GM23338 (cell line): ENCODE data around the gene PER2. TPM values are rescaled to one million over a fixed set of nuclear protein-coding genes. Genes with fewer than 3 reads are reported as not detected.

ENCODE experiments used
- ATAC-seq: fragments of 200-7000 bp; cut with Tn5 transposase; 3 replicates; pipeline ENCODE4 v1.9.1; 2020
- DNase-seq: peaks from one replicate; pipeline ENCODE4 v3.0.0-alpha.2; 2015; ENCODE audit warnings: low spot score
- H2AFZ ChIP-seq: fragments of 200-600 bp; sonication (generic); 2 replicates; pipeline ENCODE4 v1.8.0; 2016; ENCODE audit warnings: antibody characterized with exemption, mild to moderate bottlenecking, moderate library complexity
- H3F3A ChIP-seq: fragments of 200-600 bp; sonication (generic); replicated peaks from 2 replicates; pipeline ENCODE4 v1.8.0; 2017; ENCODE audit warnings: antibody characterized with exemption, mixed run types, low read depth
- H3K27ac ChIP-seq: fragments of 200-600 bp; sonication (generic); 2 replicates; pipeline ENCODE4 v1.6.1; 2016; ENCODE audit warnings: low read depth
- H3K27me3 ChIP-seq: fragments of 200-600 bp; sonication (generic); 2 replicates; pipeline ENCODE4 v1.8.0; 2016; ENCODE audit warnings: mild to moderate bottlenecking, mixed run types, moderate library complexity; ENCODE audit not compliant: insufficient read depth
- H3K36me3 ChIP-seq: fragments of 200-600 bp; sonication (generic); 2 replicates; pipeline ENCODE4 v1.8.0; 2016; ENCODE audit warnings: mild to moderate bottlenecking; ENCODE audit not compliant: insufficient read depth
- H3K4me1 ChIP-seq: fragments of 200-600 bp; sonication (generic); 2 replicates; pipeline ENCODE4 v1.8.0; 2016; ENCODE audit warnings: mild to moderate bottlenecking, moderate library complexity; ENCODE audit not compliant: insufficient read depth
- H3K4me2 ChIP-seq: fragments of 200-600 bp; sonication (generic); 2 replicates; pipeline ENCODE4 v1.7.1; 2017; ENCODE audit warnings: mixed run types
- H3K4me3 ChIP-seq: fragments of 200-600 bp; sonication (generic); 2 replicates; pipeline ENCODE4 v1.6.1; 2016; ENCODE audit warnings: mixed run types
- H3K79me2 ChIP-seq: fragments of 200-600 bp; sonication (generic); replicated peaks from 2 replicates; pipeline ENCODE4 v1.8.0; 2017; ENCODE audit warnings: mild to moderate bottlenecking; ENCODE audit not compliant: insufficient read depth
- H3K9me2 ChIP-seq: fragments of 200-600 bp; sonication (generic); 2 replicates; pipeline ENCODE4 v1.8.0; 2017; ENCODE audit not compliant: insufficient read depth
- H4K20me1 ChIP-seq: fragments of 200-600 bp; sonication (generic); replicated peaks from 2 replicates; pipeline ENCODE4 v1.8.0; 2017; ENCODE audit warnings: mild to moderate bottlenecking; ENCODE audit not compliant: insufficient read depth
- H3K27ac Mint-ChIP-seq: 2 replicates; pipeline ENCODE4 v1.8.0; 2020; ENCODE audit warnings: inconsistent platforms, mild to moderate bottlenecking, moderate library complexity, mixed read lengths
- H3K27me3 Mint-ChIP-seq: 3 replicates; pipeline ENCODE4 v1.8.0; 2022; ENCODE audit warnings: low read depth, mild to moderate bottlenecking, moderate library complexity, mixed read lengths, inconsistent platforms; ENCODE audit not compliant: insufficient read depth, poor library complexity
- H3K36me3 Mint-ChIP-seq: 3 replicates; pipeline ENCODE4 v1.8.0; 2021; ENCODE audit warnings: low read depth, mild to moderate bottlenecking, inconsistent platforms, moderate library complexity, mixed read lengths
- H3K4me1 Mint-ChIP-seq: 3 replicates; pipeline ENCODE4 v1.8.0; 2020; ENCODE audit warnings: mild to moderate bottlenecking, inconsistent platforms, mixed read lengths
- H3K4me3 Mint-ChIP-seq: 3 replicates; pipeline ENCODE4 v1.8.0; 2021; ENCODE audit warnings: moderate library complexity, mild to moderate bottlenecking, inconsistent platforms, mixed read lengths
- H3K9me3 Mint-ChIP-seq: 3 replicates; pipeline ENCODE4 v1.8.0; 2020; ENCODE audit warnings: moderate library complexity, mild to moderate bottlenecking, inconsistent platforms, mixed read lengths
- CREB1 ChIP-seq: fragments of 250-450 bp; sonication (Bioruptor Pico); IDR thresholded peaks from 2 replicates; pipeline ENCODE4 v1.5.0; 2020; ENCODE audit warnings: low read depth, mild to moderate bottlenecking, moderate library complexity
- CTCF ChIP-seq, 2 experiments: fragments of 200-600 bp in 1 of 2; sonication (generic) in 1 of 2; conservative IDR thresholded peaks; 2 replicates each; pipeline versions ENCODE4 v1.5.1 to v1.6.1; 2016 to 2017; ENCODE audit warnings: antibody characterized with exemption in 2 of 2, low read depth in 2 of 2, mild to moderate bottlenecking in 2 of 2, moderate library complexity in 1 of 2
- EZH2 ChIP-seq: fragments of 200-600 bp; sonication (generic); IDR thresholded peaks from one replicate; pipeline ENCODE4 v1.8.0; 2017; ENCODE audit warnings: antibody characterized with exemption, mild to moderate bottlenecking, low read depth; ENCODE audit not compliant: unreplicated experiment
- EZH2phosphoT487 ChIP-seq: fragments of 200-600 bp; sonication (generic); IDR thresholded peaks from one replicate; pipeline ENCODE4 v1.8.1; 2018; ENCODE audit warnings: antibody characterized with exemption; ENCODE audit not compliant: unreplicated experiment
- JUNB ChIP-seq: IDR thresholded peaks from one replicate; pipeline ENCODE4 v1.6.1; 2016; ENCODE audit warnings: antibody characterized with exemption; ENCODE audit not compliant: unreplicated experiment
- NANOG ChIP-seq: IDR thresholded peaks from 2 replicates; pipeline ENCODE4 v1.6.1; 2016; ENCODE audit warnings: antibody characterized with exemption, borderline replicate concordance
- POLR2AphosphoS5 ChIP-seq: IDR thresholded peaks from 2 replicates; pipeline ENCODE4 v1.6.1; 2016; ENCODE audit warnings: antibody characterized with exemption, low read depth
- STAT1 ChIP-seq: IDR thresholded peaks from one replicate; pipeline ENCODE4 v1.6.1; 2016; ENCODE audit warnings: antibody characterized with exemption; ENCODE audit not compliant: unreplicated experiment
- ZNF114 ChIP-seq: fragments of 250-450 bp; sonication (Bioruptor Pico); IDR thresholded peaks from 2 replicates; pipeline ENCODE4 v1.5.0; 2020; ENCODE audit warnings: mild to moderate bottlenecking, moderate library complexity
- ZNF331 ChIP-seq: fragments of 250-450 bp; sonication (Bioruptor Pico); IDR thresholded peaks from 2 replicates; pipeline ENCODE4 v1.5.0; 2020; ENCODE audit warnings: low read depth, mild to moderate bottlenecking, moderate library complexity
- ZNF462 ChIP-seq: fragments of 250-450 bp; sonication (Bioruptor Pico); IDR thresholded peaks from 2 replicates; pipeline ENCODE4 v1.5.0; 2020; ENCODE audit warnings: mild to moderate bottlenecking, moderate library complexity
- polyA plus RNA-seq: library from polyadenylated mRNA; unstranded; fragments of >200 nt; fragmentation: Nextera tagmentation; extraction: Ambion mirVana; gene quantifications from 2 replicates; pipeline ENCODE4 v1.2.1, GENCODE V29; 2016
- total RNA-seq: library from RNA; depleted of rRNA; stranded (reverse); fragments of >200 nt; shearing (Covaris generic); gene quantifications from 2 replicates; pipeline ENCODE4 v1.2.3, GENCODE V29; 2014
- TF ChIP-seq, protein P1 (sequence below): IDR thresholded peaks from 2 replicates; pipeline ENCODE4 v1.6.1; 2016; ENCODE audit warnings: antibody characterized with exemption
- TF ChIP-seq, protein P2 (sequence below): IDR thresholded peaks from one replicate; pipeline ENCODE4 v1.6.1; 2018; ENCODE audit warnings: antibody characterized with exemption; ENCODE audit not compliant: unreplicated experiment

Gene PER2
- total and polyA plus RNA-seq, 2 experiments from 2014 or later, result 2.2 to 4.6 TPM

DNA sequence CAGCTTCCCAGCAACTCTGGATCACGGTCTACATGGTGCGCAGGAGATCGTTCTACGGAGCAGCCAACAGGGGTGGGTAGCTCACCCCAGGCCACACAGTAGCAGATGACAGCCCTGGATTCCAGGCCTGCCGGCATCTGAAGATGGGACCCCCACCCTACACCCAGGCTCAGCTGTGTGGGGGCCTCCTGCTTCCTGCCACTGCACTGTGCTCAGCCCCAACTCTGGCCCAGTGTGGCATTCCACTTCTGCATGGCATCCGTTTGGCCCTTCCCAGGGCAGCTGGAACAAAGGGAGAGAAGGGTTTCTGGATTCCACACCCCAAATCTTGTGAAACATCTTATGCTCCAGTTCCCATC, 9.1 kb downstream of the PER2 start:
- H3K4me3 Mint-ChIP-seq, result no peak overlapping the region
- no peaks in the 10 kb centered on the region for H3K27me3 ChIP-seq
- no peaks in the 10 kb centered on the region for H3F3A ChIP-seq

More for the DNA sequence above, 9.1 kb downstream of the PER2 start:
- peaks cover 4% of the 10 kb centered on the region for H3K79me2 ChIP-seq
- DNase-seq (no peak), ATAC-seq (no peak)
- H3K4me1 Mint-ChIP-seq, result peaks cover 12% of the 10 kb centered on the region
- no peaks in the 10 kb centered on the region for H3K9me2 ChIP-seq
- no peaks in the 10 kb centered on the region; the same call in 1 of the 2 replicates for H3K4me1 ChIP-seq
- H3K4me3 ChIP-seq, result no peak overlapping the region
- H3K27ac Mint-ChIP-seq, result no peak overlapping the region
- H3K9me3 Mint-ChIP-seq, result no peaks in the 10 kb centered on the region
- TF ChIP-seq EZH2 (no peak), STAT1 (no peak), ZNF462 (CRISPR knock-in tag) (no peak), CREB1 (CRISPR knock-in tag) (no peak), POLR2AphosphoS5 (no peak), CTCF (conservative IDR thresholded peaks at IDR 0.05; ENCODE audit: low read depth in 2 of 2) (no peak), ZNF114 (no peak), ZNF331 (no peak), NANOG (no peak), EZH2phosphoT487 (no peak), JUNB (no peak)
- TF ChIP-seq, protein P1, sequence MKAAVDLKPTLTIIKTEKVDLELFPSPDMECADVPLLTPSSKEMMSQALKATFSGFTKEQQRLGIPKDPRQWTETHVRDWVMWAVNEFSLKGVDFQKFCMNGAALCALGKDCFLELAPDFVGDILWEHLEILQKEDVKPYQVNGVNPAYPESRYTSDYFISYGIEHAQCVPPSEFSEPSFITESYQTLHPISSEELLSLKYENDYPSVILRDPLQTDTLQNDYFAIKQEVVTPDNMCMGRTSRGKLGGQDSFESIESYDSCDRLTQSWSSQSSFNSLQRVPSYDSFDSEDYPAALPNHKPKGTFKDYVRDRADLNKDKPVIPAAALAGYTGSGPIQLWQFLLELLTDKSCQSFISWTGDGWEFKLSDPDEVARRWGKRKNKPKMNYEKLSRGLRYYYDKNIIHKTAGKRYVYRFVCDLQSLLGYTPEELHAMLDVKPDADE, result no peak
- TF ChIP-seq, protein P2, sequence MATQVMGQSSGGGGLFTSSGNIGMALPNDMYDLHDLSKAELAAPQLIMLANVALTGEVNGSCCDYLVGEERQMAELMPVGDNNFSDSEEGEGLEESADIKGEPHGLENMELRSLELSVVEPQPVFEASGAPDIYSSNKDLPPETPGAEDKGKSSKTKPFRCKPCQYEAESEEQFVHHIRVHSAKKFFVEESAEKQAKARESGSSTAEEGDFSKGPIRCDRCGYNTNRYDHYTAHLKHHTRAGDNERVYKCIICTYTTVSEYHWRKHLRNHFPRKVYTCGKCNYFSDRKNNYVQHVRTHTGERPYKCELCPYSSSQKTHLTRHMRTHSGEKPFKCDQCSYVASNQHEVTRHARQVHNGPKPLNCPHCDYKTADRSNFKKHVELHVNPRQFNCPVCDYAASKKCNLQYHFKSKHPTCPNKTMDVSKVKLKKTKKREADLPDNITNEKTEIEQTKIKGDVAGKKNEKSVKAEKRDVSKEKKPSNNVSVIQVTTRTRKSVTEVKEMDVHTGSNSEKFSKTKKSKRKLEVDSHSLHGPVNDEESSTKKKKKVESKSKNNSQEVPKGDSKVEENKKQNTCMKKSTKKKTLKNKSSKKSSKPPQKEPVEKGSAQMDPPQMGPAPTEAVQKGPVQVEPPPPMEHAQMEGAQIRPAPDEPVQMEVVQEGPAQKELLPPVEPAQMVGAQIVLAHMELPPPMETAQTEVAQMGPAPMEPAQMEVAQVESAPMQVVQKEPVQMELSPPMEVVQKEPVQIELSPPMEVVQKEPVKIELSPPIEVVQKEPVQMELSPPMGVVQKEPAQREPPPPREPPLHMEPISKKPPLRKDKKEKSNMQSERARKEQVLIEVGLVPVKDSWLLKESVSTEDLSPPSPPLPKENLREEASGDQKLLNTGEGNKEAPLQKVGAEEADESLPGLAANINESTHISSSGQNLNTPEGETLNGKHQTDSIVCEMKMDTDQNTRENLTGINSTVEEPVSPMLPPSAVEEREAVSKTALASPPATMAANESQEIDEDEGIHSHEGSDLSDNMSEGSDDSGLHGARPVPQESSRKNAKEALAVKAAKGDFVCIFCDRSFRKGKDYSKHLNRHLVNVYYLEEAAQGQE, result no peak
- peaks cover 7% of the 10 kb centered on the region; the same call in 2 of the 3 replicates for H3K36me3 Mint-ChIP-seq
- peaks cover 2% of the 10 kb centered on the region; the same call in 1 of the 2 replicates for H4K20me1 ChIP-seq
- no peak overlapping the region for H3K27ac ChIP-seq
- H3K27me3 Mint-ChIP-seq, result peaks cover 7% of the 10 kb centered on the region
- no peak overlapping the region for H2AFZ ChIP-seq
- H3K36me3 ChIP-seq, result no peaks in the 10 kb centered on the region
- no peak overlapping the region for H3K4me2 ChIP-seq
